Dendritic cell treated with granulocyte-macrophage colony-stimulating factor and Interleukin-4, amounts not matched to agents 40 ng/mL and 50 ng/mL, for 4 days (primary cell): ENCODE measurements around the gene VPS50.

Experiments
- H3K27ac Mint-ChIP-seq: one replicate; pipeline ENCODE4 v1.8.0; 2022; ENCODE audit warnings: mild to moderate bottlenecking, mixed read lengths
- H3K27me3 Mint-ChIP-seq: one replicate; pipeline ENCODE4 v1.8.0; 2022; ENCODE audit warnings: mild to moderate bottlenecking, mixed read lengths
- H3K36me3 Mint-ChIP-seq: one replicate; pipeline ENCODE4 v1.8.0; 2022; ENCODE audit warnings: low read depth, mixed read lengths
- H3K4me1 Mint-ChIP-seq: one replicate; pipeline ENCODE4 v1.8.0; 2022; ENCODE audit warnings: low read depth, mixed read lengths
- H3K4me3 Mint-ChIP-seq: one replicate; pipeline ENCODE4 v1.8.0; 2022; ENCODE audit warnings: mild to moderate bottlenecking, moderate library complexity, mixed read lengths
- H3K9me3 Mint-ChIP-seq: one replicate; pipeline ENCODE4 v1.8.0; 2022; ENCODE audit warnings: mixed read lengths
- intact Hi-C: fragments of 100-400 bp; cut with micrococcal nuclease; formaldehyde crosslinking; loops from one replicate; pipeline ENCODE4 v1.15.0; 2022

Gene VPS50

DNA sequence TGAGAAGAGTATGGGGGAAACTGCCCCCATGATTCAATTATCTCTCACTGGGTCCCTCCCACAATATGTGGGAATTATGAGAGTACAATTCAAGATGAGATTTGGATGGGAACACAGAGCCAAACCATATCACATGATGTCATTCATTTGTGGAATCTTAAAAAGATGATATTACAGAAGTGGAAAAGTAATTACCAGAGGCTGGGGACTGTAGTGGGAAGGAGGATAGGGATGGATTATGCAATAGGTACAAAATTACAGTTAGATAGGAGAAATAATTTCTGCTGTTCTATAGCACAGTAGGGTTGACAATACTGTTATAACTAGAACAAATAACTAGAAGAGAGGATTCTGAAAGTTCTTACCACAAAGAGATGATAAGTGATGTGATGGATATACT is 141.4 kb downstream of the VPS50 start:
- Mint-ChIP-seq H3K4me1 (no peaks in the 10 kb centered on the region), H3K9me3 (peaks cover 5% of the 10 kb centered on the region), H3K4me3 (no peak overlapping the region), H3K36me3 (no peaks in the 10 kb centered on the region), H3K27me3 (peaks cover 4% of the 10 kb centered on the region), H3K27ac (no peak overlapping the region)
- intact Hi-C loops: no loop called here

DNA sequence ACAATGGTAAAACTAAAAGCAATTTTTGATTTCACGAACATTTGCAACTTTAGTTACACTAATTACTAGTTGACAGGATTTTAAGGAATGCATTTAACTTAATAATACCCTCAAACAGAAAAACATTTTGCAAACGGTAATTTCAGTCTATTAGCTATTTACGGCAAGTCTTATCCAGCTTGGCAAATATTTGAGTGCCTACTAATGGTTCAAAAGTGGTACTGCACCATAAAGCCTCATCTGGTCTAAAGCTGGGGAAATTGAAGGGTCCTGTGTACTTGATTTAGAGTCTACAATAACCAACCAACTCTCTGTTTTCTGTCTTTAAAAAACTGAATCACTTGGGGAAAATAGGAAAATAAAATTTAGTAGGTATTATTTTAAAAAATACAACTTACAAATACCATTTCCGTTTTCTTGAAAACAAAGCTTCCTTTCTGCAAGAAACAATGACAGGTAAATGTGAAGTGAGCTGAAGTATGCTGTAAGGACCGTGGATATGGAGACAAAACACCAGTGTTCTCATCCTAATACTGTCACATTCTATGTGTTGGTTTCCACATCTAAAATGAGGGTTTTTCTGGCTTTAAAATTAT is 142.3 kb downstream of the VPS50 start:
- Mint-ChIP-seq H3K4me1 (no peaks in the 10 kb centered on the region), H3K36me3 (no peaks in the 10 kb centered on the region), H3K27me3 (peaks cover 4% of the 10 kb centered on the region), H3K4me3 (no peak overlapping the region), H3K27ac (no peak overlapping the region), H3K9me3 (no peaks in the 10 kb centered on the region)
- intact Hi-C loops: no loop called here

DNA sequence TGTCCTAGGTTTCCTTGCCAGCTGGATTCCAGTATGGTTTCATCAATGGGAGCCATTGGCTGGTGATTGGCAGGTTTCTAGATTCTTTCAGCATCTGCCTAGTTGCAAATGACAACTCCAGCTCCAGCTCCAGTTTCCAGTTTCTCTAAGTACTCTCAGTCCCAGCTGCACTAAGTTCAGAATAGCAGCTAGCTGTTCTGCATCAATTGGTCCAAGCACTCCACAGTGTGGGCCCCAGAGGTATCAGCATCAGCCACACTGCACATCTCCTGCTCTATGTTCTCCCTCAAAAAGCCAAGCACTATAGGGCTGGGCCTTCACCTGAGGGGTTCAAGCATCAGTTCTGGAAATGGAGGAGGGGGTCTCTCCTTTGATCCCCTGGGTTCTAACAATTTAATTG is 143.4 kb downstream of the VPS50 start:
- Mint-ChIP-seq H3K27ac (no peak overlapping the region), H3K27me3 (peaks cover 4% of the 10 kb centered on the region), H3K36me3 (no peaks in the 10 kb centered on the region), H3K4me1 (no peaks in the 10 kb centered on the region), H3K4me3 (no peak overlapping the region), H3K9me3 (no peaks in the 10 kb centered on the region)
- intact Hi-C loops: no loop called here

DNA sequence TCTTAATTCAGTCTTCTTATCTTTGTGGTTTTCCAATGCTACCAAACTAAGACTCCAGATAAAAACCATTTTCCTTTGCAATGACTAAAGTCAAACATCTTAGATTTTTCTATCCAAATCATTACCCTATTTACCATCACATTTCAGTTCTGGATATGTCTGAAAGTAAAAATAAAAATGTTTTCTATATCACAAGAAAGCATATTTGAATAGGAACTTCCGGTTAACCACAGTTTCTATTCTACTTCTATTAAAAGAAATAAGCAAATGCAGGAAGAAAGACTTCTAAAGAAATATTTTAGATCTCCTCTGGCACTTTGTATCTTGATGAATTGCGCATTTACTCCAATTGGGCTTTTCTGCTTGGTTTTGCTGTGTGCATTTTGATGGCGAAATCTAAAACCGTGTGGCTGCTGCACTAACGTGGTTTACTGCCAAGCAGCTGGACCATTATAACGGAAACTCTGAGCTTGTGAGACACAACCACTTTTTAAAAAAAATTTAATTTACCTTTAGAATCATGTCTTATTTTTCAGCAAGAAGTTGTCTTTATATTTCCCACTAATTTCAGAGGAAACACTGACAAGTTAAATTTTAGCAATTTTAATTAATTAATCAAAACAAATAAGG is 146.1 kb downstream of the VPS50 start:
- peaks cover 2% of the 10 kb centered on the region for H3K27me3 Mint-ChIP-seq
- no peaks in the 10 kb centered on the region for H3K4me1 Mint-ChIP-seq
- no peaks in the 10 kb centered on the region for H3K9me3 Mint-ChIP-seq
- H3K4me3 Mint-ChIP-seq: no peak overlapping the region
- H3K27ac Mint-ChIP-seq: no peak overlapping the region
- H3K36me3 Mint-ChIP-seq: no peaks in the 10 kb centered on the region
- intact Hi-C loops: no loop called here

DNA sequence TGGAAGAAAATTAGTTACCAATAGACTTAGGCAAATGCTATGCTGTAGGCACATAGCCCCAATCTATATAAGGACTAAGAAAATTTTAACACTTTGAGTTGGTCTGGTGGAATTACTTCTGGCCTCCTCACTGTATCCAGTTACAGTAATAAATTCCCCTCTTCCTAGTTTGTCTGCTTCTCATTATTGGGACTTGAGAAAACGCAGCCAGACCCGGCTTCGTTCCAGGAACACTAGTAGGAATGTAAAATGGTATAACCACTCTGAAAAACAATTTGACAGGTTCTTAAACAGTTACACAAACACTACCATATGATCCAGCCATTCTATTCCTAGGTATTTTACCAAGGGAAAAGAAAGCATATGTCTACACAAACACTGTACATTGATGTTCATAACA is 150.2 kb downstream of the VPS50 start:
- H3K36me3 Mint-ChIP-seq: no peaks in the 10 kb centered on the region
- no peak overlapping the region for H3K27ac Mint-ChIP-seq
- no peaks in the 10 kb centered on the region for H3K27me3 Mint-ChIP-seq
- intact Hi-C loops: no loop called here
- no peak overlapping the region for H3K4me3 Mint-ChIP-seq
- H3K9me3 Mint-ChIP-seq: no peaks in the 10 kb centered on the region
- no peaks in the 10 kb centered on the region for H3K4me1 Mint-ChIP-seq

DNA sequence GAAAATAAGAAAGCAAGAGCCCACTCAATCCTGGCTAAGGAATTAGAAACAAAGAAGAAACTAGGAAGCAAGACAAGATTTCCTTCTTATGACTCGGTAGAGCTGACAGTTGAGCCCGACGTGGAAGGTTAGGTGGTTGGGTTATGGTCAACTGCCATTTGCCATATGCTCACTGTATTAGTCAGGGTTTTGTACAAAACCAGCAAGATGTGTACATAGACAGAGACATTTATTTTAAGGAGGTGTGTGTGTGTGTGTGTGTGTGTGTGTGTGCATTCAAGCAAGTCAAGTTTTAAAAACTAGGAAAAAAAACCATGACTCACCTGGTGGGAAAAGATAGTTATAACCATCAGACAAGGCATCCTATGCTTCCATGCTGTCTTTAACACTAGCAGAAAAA is 158.5 kb downstream of the VPS50 start:
- H3K4me3 Mint-ChIP-seq: no peak overlapping the region
- intact Hi-C loops: no loop called here
- no peaks in the 10 kb centered on the region for H3K36me3 Mint-ChIP-seq
- H3K4me1 Mint-ChIP-seq: no peaks in the 10 kb centered on the region
- no peaks in the 10 kb centered on the region for H3K27me3 Mint-ChIP-seq
- no peak overlapping the region for H3K27ac Mint-ChIP-seq
- H3K9me3 Mint-ChIP-seq: no peaks in the 10 kb centered on the region

DNA sequence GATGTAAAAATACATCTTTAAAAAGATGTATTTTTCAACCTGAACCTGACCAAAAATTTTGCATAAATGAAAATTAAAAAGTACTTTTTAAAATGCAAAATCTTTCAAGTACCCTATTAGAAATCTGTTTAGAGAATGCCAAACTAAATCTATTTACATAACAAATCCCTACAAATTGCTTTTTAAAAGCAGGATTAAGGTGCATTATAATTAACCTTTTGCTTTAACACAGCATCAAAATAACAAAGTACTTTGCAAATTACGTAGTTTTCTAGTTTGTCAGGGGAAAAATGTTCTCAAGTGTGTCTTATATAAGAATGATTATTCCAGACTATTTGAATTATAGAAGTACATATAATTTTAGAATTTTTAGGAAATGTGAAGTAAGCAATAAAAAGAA is 160.8 kb downstream of the VPS50 start:
- intact Hi-C loops: no loop called here
- no peaks in the 10 kb centered on the region for H3K4me1 Mint-ChIP-seq
- H3K9me3 Mint-ChIP-seq: no peaks in the 10 kb centered on the region
- no peak overlapping the region for H3K4me3 Mint-ChIP-seq
- no peaks in the 10 kb centered on the region for H3K27me3 Mint-ChIP-seq
- H3K36me3 Mint-ChIP-seq: no peaks in the 10 kb centered on the region
- no peak overlapping the region for H3K27ac Mint-ChIP-seq

DNA sequence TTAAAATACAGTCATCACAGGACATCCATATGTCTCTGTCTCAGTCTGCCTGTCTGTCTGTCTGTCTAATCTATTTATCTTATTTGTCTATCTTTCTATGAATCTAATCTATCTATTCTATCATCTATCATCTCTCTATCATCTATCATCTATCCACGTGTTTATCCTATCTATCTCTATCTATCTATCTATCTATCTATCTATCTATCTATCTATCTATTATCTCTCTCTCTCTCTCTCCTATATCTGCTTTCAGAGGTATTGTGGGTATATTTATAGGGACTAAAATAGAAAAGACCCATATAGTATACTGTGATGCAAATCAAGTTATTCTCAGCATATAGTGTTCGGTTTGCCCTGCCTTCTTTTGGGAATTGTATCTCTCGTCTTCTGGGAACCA is 167.5 kb downstream of the VPS50 start:
- Mint-ChIP-seq H3K36me3 (no peaks in the 10 kb centered on the region), H3K27me3 (no peaks in the 10 kb centered on the region), H3K27ac (no peak overlapping the region), H3K4me1 (no peaks in the 10 kb centered on the region), H3K9me3 (no peaks in the 10 kb centered on the region), H3K4me3 (no peak overlapping the region)
- intact Hi-C loops: no loop called here

DNA sequence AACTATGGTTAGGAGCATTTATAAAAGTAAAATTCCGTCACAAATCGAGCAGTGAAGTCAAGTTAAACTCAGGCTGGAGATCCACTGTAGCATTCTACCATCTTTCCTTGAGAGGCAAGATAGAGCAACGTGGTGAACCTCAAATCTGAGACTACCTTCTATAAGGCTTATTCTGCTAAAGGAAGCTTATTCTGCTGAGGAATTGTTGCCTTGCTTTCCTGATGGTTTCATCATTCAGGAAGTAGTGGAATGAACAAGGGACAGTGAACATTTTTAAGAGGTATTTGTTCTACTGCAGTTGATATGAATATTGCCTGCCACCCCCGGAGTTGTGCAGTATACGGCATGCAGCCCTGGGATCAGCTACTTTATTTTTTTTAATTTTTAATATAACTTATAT is 170.8 kb downstream of the VPS50 start:
- intact Hi-C loops: no loop called here
- no peak overlapping the region for H3K27ac Mint-ChIP-seq
- peaks cover 9% of the 10 kb centered on the region for H3K9me3 Mint-ChIP-seq
- no peaks in the 10 kb centered on the region for H3K36me3 Mint-ChIP-seq
- H3K4me1 Mint-ChIP-seq: no peaks in the 10 kb centered on the region
- H3K27me3 Mint-ChIP-seq: no peaks in the 10 kb centered on the region
- H3K4me3 Mint-ChIP-seq: no peak overlapping the region

DNA sequence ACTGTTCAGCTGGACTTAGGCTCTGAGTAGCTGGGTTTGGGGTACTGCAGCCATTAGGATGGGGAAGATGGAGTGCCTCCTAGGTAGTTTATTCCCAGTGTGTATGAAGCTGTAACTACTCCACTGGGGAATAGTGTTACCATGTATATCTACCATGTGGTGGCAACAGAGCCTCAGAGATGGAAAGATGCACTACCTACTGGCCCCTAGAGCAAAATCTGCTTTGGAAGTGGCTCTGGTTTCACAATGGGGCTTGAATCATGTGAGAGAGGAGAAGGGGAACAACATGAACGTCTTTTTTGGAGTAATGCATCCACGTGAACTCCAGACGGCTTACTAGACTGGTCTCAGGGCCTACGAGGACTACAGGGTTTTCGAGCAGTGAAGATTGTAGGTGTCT is 175.1 kb downstream of the VPS50 start:
- H3K4me3 Mint-ChIP-seq: no peak overlapping the region
- no peak overlapping the region for H3K27ac Mint-ChIP-seq
- intact Hi-C loops: no loop called here
- no peaks in the 10 kb centered on the region for H3K27me3 Mint-ChIP-seq
- H3K4me1 Mint-ChIP-seq: no peaks in the 10 kb centered on the region
- peaks cover 9% of the 10 kb centered on the region for H3K9me3 Mint-ChIP-seq
- H3K36me3 Mint-ChIP-seq: no peaks in the 10 kb centered on the region

DNA sequence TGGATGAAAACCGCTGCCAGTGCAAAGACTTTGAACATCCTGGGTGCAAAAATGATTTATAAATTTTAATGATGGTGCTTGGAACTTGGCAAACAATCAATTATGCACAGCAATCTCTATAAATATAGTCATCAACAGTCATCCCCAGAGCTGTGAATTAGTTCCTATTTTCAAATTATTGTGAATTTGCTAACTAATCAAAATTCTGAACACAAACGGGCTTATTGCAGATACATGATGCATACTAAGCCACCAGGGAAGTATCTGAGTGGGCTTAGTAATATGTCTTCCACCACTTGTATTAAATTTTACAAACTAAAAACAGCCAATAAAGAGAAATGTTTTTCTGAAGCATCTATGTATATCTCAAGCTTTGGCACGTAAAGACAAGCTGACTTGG is 177.2 kb downstream of the VPS50 start:
- Mint-ChIP-seq H3K9me3 (peaks cover 9% of the 10 kb centered on the region), H3K27ac (no peak overlapping the region), H3K27me3 (no peaks in the 10 kb centered on the region), H3K4me1 (no peaks in the 10 kb centered on the region), H3K4me3 (no peak overlapping the region), H3K36me3 (no peaks in the 10 kb centered on the region)
- intact Hi-C loops: no loop called here
